Loucy (cell line): ENCODE results near the gene CEP85L.

Source experiments
- CTCF ChIP-seq: fragments of 200-600 bp; sonication (generic); conservative IDR thresholded peaks from 2 replicates; pipeline ENCODE4 v1.5.1; 2014; ENCODE audit warnings: mild to moderate bottlenecking, antibody characterized with exemption, low read length
- EZH2phosphoT487 ChIP-seq: fragments of 200-600 bp; IDR thresholded peaks from 2 replicates; pipeline ENCODE4 v1.6.1; 2018; ENCODE audit warnings: antibody characterized with exemption, mild to moderate bottlenecking, moderate library complexity, borderline replicate concordance

DNA sequence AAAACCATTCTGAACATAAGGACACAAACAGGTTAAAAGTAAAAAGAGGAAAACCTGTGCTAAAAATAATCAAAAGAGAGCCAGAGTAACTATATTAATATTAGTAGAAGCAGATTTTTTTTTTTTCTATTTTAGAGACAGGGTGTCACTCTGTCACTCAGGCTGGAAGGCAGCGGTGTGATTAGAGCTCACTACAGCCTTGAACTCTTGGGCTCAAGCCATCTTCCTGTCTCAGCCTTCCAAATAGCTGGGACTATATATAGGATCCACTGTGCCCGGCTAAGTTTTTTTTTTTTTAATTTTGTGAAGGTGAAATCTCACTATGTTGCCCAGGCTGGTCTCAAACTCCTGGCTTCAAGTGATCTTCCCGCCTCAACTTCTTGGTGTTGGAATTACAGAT, 136.7 kb downstream of the CEP85L start:
- TF ChIP-seq CTCF (no peak), EZH2phosphoT487 (no peak)
